GM12873 (cell line): ENCODE measurements around the gene PACRG.

Source experiments
- TF ChIP-seq, protein P1 (sequence below): IDR thresholded peaks from 2 replicates; pipeline ENCODE4 v1.5.1; 2012; ENCODE audit warnings: low read depth, mild to moderate bottlenecking, moderate library complexity, low read length, control low read depth; ENCODE audit not compliant: insufficient read depth; ENCODE audit errors: missing control alignments

Gene PACRG

DNA sequence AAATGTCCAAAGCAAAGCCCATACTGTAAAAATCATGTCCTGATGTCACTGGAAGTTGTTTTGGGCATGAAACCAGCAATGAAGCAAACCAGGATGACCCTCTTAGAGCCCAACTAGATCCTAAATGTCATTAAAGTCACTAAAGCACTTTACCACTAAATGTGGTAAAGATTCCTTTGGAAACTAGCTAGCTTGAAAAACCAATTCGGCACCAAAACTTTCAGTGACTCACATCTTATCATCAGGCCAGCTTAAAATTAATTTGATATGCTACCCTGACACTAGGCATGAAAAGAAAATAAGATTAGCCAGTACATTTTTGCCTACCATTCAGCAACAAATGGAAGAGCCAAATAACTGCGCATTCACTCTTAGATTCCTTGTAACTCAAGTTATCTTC, 145.8 kb downstream of the PACRG start:
- TF ChIP-seq, protein P1, sequence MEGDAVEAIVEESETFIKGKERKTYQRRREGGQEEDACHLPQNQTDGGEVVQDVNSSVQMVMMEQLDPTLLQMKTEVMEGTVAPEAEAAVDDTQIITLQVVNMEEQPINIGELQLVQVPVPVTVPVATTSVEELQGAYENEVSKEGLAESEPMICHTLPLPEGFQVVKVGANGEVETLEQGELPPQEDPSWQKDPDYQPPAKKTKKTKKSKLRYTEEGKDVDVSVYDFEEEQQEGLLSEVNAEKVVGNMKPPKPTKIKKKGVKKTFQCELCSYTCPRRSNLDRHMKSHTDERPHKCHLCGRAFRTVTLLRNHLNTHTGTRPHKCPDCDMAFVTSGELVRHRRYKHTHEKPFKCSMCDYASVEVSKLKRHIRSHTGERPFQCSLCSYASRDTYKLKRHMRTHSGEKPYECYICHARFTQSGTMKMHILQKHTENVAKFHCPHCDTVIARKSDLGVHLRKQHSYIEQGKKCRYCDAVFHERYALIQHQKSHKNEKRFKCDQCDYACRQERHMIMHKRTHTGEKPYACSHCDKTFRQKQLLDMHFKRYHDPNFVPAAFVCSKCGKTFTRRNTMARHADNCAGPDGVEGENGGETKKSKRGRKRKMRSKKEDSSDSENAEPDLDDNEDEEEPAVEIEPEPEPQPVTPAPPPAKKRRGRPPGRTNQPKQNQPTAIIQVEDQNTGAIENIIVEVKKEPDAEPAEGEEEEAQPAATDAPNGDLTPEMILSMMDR = no peak

DNA sequence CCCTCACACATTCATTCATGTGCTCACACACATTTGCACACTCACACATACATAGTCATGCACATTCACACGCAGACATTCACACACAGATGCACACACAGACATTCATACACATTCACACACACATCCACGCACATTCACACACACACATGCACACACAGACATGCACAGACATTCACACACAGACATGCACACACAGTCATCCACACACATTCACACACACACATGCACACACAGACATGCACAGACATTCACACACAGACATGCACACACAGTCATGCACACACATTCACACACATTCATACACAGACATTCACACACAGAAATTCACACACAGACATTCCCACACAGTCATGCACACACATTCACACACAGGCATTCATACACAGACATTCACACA, 147.3 kb downstream of the PACRG start:
- TF ChIP-seq, protein P1 = no peak

DNA sequence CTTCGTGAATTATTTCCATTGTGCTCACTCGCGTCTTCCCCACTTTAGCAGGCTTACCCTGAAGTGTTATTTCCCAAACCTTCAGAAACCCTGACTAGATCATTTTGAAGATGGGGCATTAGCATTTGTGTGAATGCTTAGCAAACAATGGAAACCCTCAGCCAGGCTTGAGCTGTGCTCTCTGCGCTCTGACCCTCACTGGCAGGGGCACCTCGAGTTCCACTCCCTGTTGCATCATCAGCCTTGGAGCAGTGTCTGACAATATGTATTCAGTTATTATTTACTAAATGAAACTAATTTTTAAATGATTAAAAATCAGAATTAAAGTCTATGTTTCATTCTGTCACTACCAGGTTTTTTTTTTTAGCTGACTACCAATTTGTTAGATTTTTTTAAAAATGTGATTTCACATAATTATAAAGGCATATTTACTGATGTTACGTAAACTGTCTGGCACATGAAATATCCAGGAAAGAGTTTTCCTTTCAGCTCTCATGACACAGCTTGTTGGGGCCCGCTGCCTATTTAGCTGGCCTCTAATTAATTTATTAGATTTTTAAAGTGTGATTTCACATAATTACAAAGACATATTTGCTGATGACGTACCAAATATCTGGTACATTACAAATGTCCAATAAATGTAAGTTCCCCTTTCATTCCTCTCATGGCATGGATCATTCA, 155.2 kb downstream of the PACRG start:
- TF ChIP-seq, protein P1 = no peak

DNA sequence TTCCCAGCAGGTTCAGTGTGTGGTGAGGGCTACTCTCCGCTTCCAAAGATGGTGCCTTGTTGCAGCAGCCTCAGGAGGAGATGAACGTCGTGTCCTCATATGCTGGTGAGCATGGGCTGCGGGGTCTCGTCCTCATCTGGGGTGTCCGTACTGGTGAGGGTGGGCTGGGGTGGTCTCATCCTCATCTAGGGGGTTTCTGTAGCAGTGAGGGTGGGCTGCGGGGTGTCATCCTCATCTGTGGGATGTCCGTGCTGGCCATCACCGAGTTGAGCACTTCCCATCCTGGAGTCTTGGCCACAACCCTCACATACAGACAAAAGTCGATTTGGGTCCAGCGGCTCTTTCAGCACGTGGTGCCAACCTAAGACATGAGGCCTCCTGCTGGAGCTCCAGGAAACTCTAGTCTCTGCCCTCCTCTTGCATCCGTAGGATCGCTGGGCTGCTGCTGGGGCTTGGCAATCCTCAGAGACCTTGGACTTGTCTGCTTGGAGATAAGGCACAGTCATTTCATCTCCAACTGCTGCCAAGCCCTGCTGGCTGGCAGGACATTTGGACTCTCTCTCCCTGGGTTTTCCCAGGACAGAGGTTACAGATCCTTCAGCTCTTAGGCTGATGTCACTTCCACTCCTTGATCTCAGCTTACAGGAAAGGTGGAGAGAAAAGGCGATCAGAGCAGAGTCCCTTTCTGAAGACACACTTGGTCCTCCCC, 160.4 kb downstream of the PACRG start:
- TF ChIP-seq, protein P1 = no peak

DNA sequence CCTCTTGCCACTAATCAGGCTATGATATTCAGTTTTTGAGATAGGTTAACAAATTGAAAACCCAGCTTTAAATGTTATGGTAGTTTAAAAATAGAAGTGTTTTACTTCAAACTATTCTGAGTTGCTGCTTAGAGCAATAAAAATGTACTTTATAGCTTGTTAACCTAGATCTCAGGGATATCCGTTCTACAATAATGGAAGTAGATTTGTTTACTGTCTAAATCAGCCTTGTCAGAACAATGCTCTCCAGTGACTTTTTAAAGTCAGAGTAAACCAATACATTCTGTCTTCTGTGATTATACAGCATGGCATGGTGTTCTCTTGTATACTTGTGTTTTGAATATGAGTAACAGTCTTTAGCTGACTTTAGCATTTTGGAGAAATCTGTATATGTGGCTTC, 161.5 kb downstream of the PACRG start:
- TF ChIP-seq, protein P1 = no peak

DNA sequence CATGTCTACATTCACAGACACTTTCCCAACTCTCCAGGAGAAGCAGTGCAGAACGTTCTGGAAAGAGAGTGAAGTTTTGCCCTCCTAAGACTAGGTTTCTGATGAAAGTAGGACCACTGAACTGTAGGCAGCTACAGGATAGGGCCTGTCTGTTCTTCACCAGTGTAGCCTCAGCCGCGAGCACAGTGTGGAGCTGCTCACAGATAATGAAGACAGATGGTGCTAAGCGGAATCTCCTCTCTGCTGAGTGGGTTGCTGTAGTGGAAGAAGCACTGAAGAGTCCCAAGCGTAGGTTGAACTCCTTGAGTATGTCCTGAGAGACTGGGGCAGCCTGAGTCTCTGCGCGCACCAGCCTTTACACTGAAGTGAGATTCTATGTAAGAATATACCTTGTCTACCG, 170.2 kb downstream of the PACRG start:
- TF ChIP-seq, protein P1 = no peak

DNA sequence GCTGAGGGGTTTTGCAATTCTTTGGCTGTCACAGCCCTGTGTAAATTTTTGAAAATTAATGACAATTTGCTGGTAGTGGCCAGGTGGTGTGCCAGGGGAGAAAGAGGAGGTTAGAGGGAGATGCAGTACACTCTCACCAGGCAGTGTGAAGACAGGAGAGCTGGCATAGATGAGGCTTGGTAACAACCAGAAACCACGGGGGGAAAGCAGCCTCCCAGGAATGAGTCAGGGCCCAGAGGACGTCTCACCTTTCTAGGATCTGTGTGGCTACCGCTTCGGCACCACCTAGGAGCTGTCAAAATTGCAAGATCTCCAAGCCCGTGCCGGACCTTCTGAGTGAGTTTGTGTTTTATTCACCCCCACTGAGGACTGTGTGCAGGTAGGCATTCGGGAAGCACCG, 171.4 kb downstream of the PACRG start:
- TF ChIP-seq, protein P1 = no peak
